GM21786 (cell line): ENCODE data around the gene NTRK2.

ENCODE experiments used
- ATAC-seq: cut with Tn5 transposase; IDR thresholded peaks from one replicate; pipeline ENCODE4 v1.9.1; 2021; ENCODE audit not compliant: unreplicated experiment

Gene NTRK2

GRCh38 chr9:84731696-84732095, 62.2 kb downstream of the NTRK2 start:
- ATAC-seq, result no peak

- no peak for ATAC-seq
Measured at GRCh38 chr9:84736081-84736480, 66.6 kb downstream of the NTRK2 start.

- ATAC-seq, result no peak
Measured at GRCh38 chr9:84736536-84736935, 67.0 kb downstream of the NTRK2 start.

- no peak for ATAC-seq
Measured at GRCh38 chr9:84738353-84738752, 68.8 kb downstream of the NTRK2 start.

GRCh38 chr9:84742261-84742660, 72.7 kb downstream of the NTRK2 start:
- ATAC-seq, result no peak

GRCh38 chr9:84744195-84744594, 74.7 kb downstream of the NTRK2 start:
- no peak for ATAC-seq

- no peak for ATAC-seq
Measured at GRCh38 chr9:84744726-84745125, 75.2 kb downstream of the NTRK2 start.

GRCh38 chr9:84748112-84748511, 78.6 kb downstream of the NTRK2 start:
- ATAC-seq, result peak; percentile 46

GRCh38 chr9:84750152-84750865, 80.8 kb downstream of the NTRK2 start:
- no peak for ATAC-seq

GRCh38 chr9:84751921-84752320, 82.4 kb downstream of the NTRK2 start:
- no peak for ATAC-seq

GRCh38 chr9:84754461-84754860, 84.9 kb downstream of the NTRK2 start:
- no peak for ATAC-seq

- ATAC-seq, result no peak
Measured at GRCh38 chr9:84754881-84755280, 85.4 kb downstream of the NTRK2 start.

GRCh38 chr9:84755380-84755779, 85.9 kb downstream of the NTRK2 start:
- ATAC-seq, result no peak

GRCh38 chr9:84756171-84756570, 86.6 kb downstream of the NTRK2 start:
- ATAC-seq, result no peak

GRCh38 chr9:84756731-84757130, 87.2 kb downstream of the NTRK2 start:
- ATAC-seq, result no peak

GRCh38 chr9:84758817-84759216, 89.3 kb downstream of the NTRK2 start:
- ATAC-seq, result peak; percentile 6

GRCh38 chr9:84759300-84759750, 89.8 kb downstream of the NTRK2 start:
- peak; percentile 57 for ATAC-seq

GRCh38 chr9:84759804-84760203, 90.3 kb downstream of the NTRK2 start:
- no peak for ATAC-seq

GRCh38 chr9:84761137-84761808, 91.7 kb downstream of the NTRK2 start:
- ATAC-seq, result peak; percentile 49

- no peak for ATAC-seq
Measured at GRCh38 chr9:84772511-84772910, 103.0 kb downstream of the NTRK2 start.

- ATAC-seq, result no peak
Measured at GRCh38 chr9:84773022-84773421, 103.5 kb downstream of the NTRK2 start.

- no peak for ATAC-seq
Measured at GRCh38 chr9:84775056-84775643, 105.6 kb downstream of the NTRK2 start.
